GM18951 (cell line): Measurements from ENCODE around the gene PAIP2.
A peak's percentile ranks its signal among the peaks of the same experiment; 100 is the strongest.

Experiments used
- POLR2A ChIP-seq: IDR thresholded peaks from 4 replicates; pipeline ENCODE4 v1.6.1; 2011; ENCODE audit warnings: mild to moderate bottlenecking; ENCODE audit not compliant: insufficient read length, insufficient read depth; ENCODE audit errors: extremely low read depth
- in situ Hi-C: fragments of 300-500 bp; cut with MboI; formaldehyde crosslinking; loops from one replicate; pipeline ENCODE4 v1.12.0; 2022; ENCODE audit warnings: low sequenced_read_pairs, mixed read lengths, inconsistent platforms; ENCODE audit not compliant: unreplicated experiment

Gene PAIP2, protein sequence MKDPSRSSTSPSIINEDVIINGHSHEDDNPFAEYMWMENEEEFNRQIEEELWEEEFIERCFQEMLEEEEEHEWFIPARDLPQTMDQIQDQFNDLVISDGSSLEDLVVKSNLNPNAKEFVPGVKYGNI

DNA sequence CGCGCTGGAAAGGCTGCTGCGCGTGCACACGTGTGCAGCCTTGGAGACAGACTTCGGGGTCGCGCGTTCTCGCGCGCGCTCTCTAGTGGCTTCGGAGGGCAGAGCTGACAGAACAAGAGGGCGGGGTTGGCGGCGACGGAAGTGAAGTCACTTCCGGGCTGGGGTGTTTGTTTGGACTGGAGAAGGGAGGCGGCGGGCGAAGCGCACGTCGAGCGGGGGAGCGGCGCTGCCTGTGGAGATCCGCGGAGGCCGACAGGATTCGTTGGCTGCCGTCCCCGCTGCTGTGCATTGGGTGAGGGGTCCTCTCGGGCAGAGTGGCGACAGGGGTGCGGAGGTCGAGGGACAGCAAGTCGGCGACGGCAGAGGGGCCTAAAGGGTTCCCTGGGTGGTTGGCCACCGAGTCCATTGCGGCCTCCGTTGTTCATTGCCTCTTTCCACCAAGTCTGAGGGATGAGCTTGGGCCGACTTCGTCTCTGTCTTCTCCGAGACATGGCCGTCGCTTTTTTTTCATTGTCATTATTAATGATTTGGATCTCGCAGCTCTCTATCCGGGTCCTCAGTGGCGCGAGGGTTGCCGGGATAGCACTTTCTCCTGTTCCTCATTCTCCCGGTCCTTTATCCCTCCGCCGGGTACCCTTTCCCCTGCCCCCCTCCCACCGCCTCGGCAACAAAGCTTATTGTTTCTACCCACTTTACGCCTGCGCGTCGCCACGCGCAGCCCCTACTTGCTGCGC lies at the start of gene PAIP2:
PAIP2 (plus strand) TSS at position 166 of the 734 bp plus-strand sequence. CDS start 21,931 bp downstream, outside the sequence.
- in situ Hi-C loops = no loop called here
- TF ChIP-seq POLR2A = peak; percentile 81

- no peak for TF ChIP-seq POLR2A
- in situ Hi-C loops = no loop called here
These were observed 48.5 kb upstream of the PAIP2 start for GRCh38 chr5:139293202-139293506.

GRCh38 chr5:139293507-139294373 lies 47.9 kb upstream of the PAIP2 start, which contains the start of gene MATR3:
Gene MATR3, plus strand, starts transcription at chr5:139293740. Its CDS starts 13,676 bp downstream, at chr5:139307416.
- TF ChIP-seq POLR2A = peak; percentile 92
- in situ Hi-C loops = no loop called here

DNA sequence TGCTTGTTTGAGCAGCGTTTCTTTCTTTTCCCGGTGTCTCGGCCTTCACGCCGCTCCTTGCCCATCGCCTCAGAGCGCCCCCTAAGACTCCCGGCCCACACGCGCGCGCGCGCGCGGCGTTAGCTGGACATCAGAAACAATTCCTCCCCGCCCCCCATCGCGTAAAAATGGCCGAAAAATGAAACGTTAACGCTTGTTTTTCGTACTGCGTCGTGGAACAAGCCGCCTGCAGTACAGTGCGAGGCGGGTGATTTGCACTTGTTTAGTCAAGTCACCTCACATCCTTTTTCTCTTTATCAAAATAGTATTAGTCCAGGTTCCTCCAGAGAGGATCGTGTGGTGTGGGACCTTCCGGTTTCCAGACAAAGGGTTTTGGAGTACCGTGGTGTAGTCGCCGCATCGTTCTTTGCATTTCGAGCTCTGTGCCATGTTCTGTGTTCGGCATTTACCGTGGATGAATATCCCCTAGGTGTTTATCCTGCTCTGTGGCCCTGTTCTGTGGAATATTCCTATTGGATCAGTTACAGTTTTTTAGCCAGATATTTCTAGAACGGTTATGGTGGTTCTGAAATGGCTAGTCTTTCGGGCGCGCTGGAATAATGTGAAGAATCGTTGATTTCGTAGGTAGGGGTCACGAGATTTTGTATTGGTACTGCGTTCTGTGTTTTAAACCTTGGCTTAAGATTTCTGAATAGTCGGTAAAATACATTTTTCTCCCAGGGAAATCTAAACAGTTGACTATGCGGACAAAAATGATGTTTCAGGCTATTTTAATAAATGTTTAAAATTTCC lies 47.1 kb upstream of the PAIP2 start:
- peak; percentile 43 for TF ChIP-seq POLR2A
- in situ Hi-C loops = no loop called here

GRCh38 chr5:139295346-139296057 lies 46.2 kb upstream of the PAIP2 start:
- no peak for TF ChIP-seq POLR2A
- in situ Hi-C loops = no loop called here

DNA sequence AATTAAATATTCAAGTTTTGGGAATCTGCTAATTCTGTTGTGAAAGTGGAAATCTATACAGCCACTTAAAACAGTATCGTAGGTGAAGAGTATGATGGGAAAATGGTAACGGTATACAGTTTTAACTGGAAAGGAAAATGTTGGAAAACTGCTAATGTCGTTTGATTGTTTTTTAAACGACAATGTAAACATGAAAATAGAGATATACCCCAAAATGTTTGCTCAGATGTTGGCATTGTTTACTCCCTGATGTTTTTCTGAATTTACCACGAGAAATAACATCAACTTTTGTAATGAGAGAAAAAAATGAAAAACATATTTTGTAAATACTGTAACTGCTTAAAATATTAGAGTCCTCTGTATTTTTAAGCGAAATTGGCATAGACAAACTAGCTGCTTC lies 45.5 kb upstream of the PAIP2 start:
- TF ChIP-seq POLR2A = no peak
- in situ Hi-C loops = no loop called here

- in situ Hi-C loops = no loop called here
- no peak for TF ChIP-seq POLR2A
These were observed 44.8 kb upstream of the PAIP2 start for GRCh38 chr5:139296862-139297326.

- in situ Hi-C loops = no loop called here
- TF ChIP-seq POLR2A = no peak
These were observed 44.1 kb upstream of the PAIP2 start for GRCh38 chr5:139297439-139298133.

GRCh38 chr5:139298242-139298641 lies 43.4 kb upstream of the PAIP2 start:
- in situ Hi-C loops = no loop called here

DNA sequence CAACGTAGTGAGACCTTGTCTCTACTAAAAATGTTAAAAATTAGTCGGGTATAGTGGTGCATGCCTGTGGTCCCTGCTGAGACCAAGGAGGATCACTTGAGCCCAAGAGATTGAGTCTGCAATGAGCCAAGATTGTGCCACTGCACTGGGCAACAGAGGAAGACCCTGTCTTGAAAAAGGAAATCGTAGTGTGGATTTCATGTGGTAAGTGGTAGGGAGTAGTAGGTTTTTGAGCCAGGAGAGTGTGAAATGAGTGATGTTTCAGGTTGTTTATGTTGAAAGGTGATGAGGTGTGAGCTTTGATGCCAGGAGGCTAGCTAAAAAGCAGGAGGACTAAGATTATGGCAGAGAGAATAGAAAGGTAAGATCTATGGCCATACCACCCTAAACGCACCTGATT lies 42.2 kb upstream of the PAIP2 start:
- in situ Hi-C loops = no loop called here
- TF ChIP-seq POLR2A = no peak

More at GRCh38 chr5:139298242-139298641, 43.4 kb upstream of the PAIP2 start:
- TF ChIP-seq POLR2A = no peak

GRCh38 chr5:139301808-139302499 lies 39.7 kb upstream of the PAIP2 start:
- no peak for TF ChIP-seq POLR2A
- in situ Hi-C loops = no loop called here
